ENCODE results near the gene DIP2A.

GRCh38 chr21:46537026-46537425 is 78.3 kb downstream of the DIP2A start:
- no peak for TF ChIP-seq CTCF (IDR thresholded peaks at IDR 0.05; ENCODE audit: insufficient read depth, low read length, poor library complexity, severe bottlenecking)
- no peak for TF ChIP-seq EZH2phosphoT487 (conservative IDR thresholded peaks at IDR 0.05; ENCODE audit: low read length)

Measured in SU-DHL-6 (cell line).